Memory B cell (primary cell): ENCODE measurements around the gene CMTM1.
"Not testable (repeated sequence)": the region's sequence is repeated elsewhere in the genome, so short reads cannot be mapped to it uniquely, and the experiment has no call there.

Experiments
- ATAC-seq: fragments of 150-1000 bp; cut with Tn5 transposase; 2 replicates; pipeline ENCODE4 v1.10.0; 2021; ENCODE audit warnings: low read depth, mild to moderate bottlenecking, moderate library complexity
- DNase-seq, 2 donors: peaks; one replicate each; pipeline ENCODE4 v3.0.0; 2022; ENCODE audit warnings: low spot score in 2 of 2
- H3K27ac Mint-ChIP-seq: one replicate; pipeline ENCODE4 v1.8.0; 2022; ENCODE audit warnings: mild to moderate bottlenecking, moderate library complexity, mixed read lengths
- H3K27me3 Mint-ChIP-seq: one replicate; pipeline ENCODE4 v1.8.0; 2022; ENCODE audit warnings: mixed read lengths
- H3K36me3 Mint-ChIP-seq: one replicate; pipeline ENCODE4 v1.8.0; 2022; ENCODE audit warnings: mild to moderate bottlenecking, mixed read lengths
- H3K4me1 Mint-ChIP-seq: one replicate; pipeline ENCODE4 v1.8.0; 2022; ENCODE audit warnings: mixed read lengths
- H3K4me3 Mint-ChIP-seq: one replicate; pipeline ENCODE4 v1.8.0; 2022; ENCODE audit warnings: mild to moderate bottlenecking, moderate library complexity, mixed read lengths
- H3K9me3 Mint-ChIP-seq: one replicate; pipeline ENCODE4 v1.8.0; 2022; ENCODE audit warnings: mixed read lengths

Gene CMTM1

GRCh38 chr16:66616169-66616568 is 49.9 kb downstream of the CMTM1 start:
- no peak overlapping the region for H3K27ac Mint-ChIP-seq

GRCh38 chr16:66616592-66616991 is 50.4 kb downstream of the CMTM1 start:
- H3K27me3 Mint-ChIP-seq = peaks cover 4% of the 10 kb centered on the region
- H3K4me3 Mint-ChIP-seq = no peak overlapping the region
- H3K27ac Mint-ChIP-seq = no peak overlapping the region
- no peak for ATAC-seq
- H3K4me1 Mint-ChIP-seq = peaks cover 2% of the 10 kb centered on the region
- no peaks in the 10 kb centered on the region for H3K9me3 Mint-ChIP-seq
- no peak for DNase-seq
- H3K36me3 Mint-ChIP-seq = no peaks in the 10 kb centered on the region

More at GRCh38 chr16:66616169-66616568, 49.9 kb downstream of the CMTM1 start:
- Mint-ChIP-seq H3K9me3 (no peaks in the 10 kb centered on the region), H3K4me1 (peaks cover 2% of the 10 kb centered on the region), H3K36me3 (no peaks in the 10 kb centered on the region), H3K4me3 (no peak overlapping the region), H3K27me3 (peaks cover 3% of the 10 kb centered on the region)
- ATAC-seq = no peak
- no peak for DNase-seq

DNA sequence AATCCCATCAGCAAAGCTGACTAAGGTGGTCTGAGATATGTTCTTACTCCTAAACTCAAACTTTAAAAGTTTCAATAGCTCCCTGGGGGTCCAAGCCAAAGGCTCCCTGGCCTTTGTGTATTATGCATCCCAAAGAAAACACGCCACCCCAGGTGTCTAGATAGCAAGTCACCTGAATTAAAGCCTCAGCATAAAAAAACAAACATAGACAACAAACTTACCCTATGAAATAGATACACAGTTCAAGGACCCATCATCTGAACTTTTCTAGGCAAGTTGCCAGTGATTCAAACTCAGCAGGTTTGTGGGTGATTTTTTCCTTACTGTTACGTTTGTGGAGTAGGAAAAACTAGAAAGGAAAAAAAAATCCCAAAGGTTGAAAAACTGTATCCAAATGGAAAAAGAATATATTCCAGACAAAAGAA is 50.8 kb downstream of the CMTM1 start:
- no peaks in the 10 kb centered on the region for H3K9me3 Mint-ChIP-seq
- H3K27ac Mint-ChIP-seq = no peak overlapping the region
- no peak for DNase-seq
- H3K4me3 Mint-ChIP-seq = no peak overlapping the region
- ATAC-seq = no peak
- H3K4me1 Mint-ChIP-seq = peaks cover 2% of the 10 kb centered on the region
- H3K36me3 Mint-ChIP-seq = no peaks in the 10 kb centered on the region
- H3K27me3 Mint-ChIP-seq = peaks cover 7% of the 10 kb centered on the region

- Mint-ChIP-seq H3K36me3 (no peaks in the 10 kb centered on the region), H3K4me3 (no peak overlapping the region), H3K27ac (no peak overlapping the region), H3K9me3 (no peaks in the 10 kb centered on the region), H3K27me3 (peaks cover 7% of the 10 kb centered on the region), H3K4me1 (peaks cover 2% of the 10 kb centered on the region)
- ATAC-seq (no peak), DNase-seq (no peak)
Measured at GRCh38 chr16:66617728-66618127, 51.5 kb downstream of the CMTM1 start.

- no peak for DNase-seq
- H3K9me3 Mint-ChIP-seq = no peaks in the 10 kb centered on the region
Measured at GRCh38 chr16:66618588-66619375, 52.5 kb downstream of the CMTM1 start.

GRCh38 chr16:66619534-66620428 is 53.5 kb downstream of the CMTM1 start:
- H3K27ac Mint-ChIP-seq = no peak overlapping the region
- H3K4me3 Mint-ChIP-seq = no peak overlapping the region
- no peak for ATAC-seq
- H3K36me3 Mint-ChIP-seq = no peaks in the 10 kb centered on the region
- DNase-seq = no peak
- H3K27me3 Mint-ChIP-seq = peaks cover 14% of the 10 kb centered on the region
- H3K9me3 Mint-ChIP-seq = no peaks in the 10 kb centered on the region
- peaks cover 2% of the 10 kb centered on the region for H3K4me1 Mint-ChIP-seq

More at GRCh38 chr16:66618588-66619375, 52.5 kb downstream of the CMTM1 start:
- no peak for ATAC-seq
- H3K36me3 Mint-ChIP-seq = no peaks in the 10 kb centered on the region
- H3K4me3 Mint-ChIP-seq = no peak overlapping the region
- H3K4me1 Mint-ChIP-seq = peaks cover 2% of the 10 kb centered on the region
- H3K27ac Mint-ChIP-seq = no peak overlapping the region
- H3K27me3 Mint-ChIP-seq = peaks cover 11% of the 10 kb centered on the region

DNA sequence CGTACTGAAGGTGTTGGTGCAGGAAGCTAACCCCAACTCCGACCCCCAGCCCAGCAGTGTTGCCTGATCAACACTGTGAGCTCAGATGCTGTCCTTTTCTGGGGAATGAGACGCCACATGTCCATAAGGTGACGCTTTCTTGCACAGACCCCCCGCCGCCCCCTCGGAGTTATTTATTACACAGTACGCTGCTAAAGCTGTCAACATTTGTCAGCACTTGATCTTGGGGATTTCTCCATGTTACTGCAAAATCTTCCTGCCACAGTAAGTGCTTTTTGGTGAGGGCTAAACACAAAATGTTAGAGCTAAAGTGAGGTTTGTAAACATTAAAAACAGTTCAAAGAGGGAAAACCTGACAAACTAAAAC is 54.2 kb downstream of the CMTM1 start:
- Mint-ChIP-seq H3K9me3 (no peaks in the 10 kb centered on the region), H3K4me1 (peaks cover 2% of the 10 kb centered on the region), H3K4me3 (no peak overlapping the region), H3K27me3 (peaks cover 14% of the 10 kb centered on the region), H3K36me3 (no peaks in the 10 kb centered on the region), H3K27ac (no peak overlapping the region)
- no peak for DNase-seq
- no peak for ATAC-seq

DNA sequence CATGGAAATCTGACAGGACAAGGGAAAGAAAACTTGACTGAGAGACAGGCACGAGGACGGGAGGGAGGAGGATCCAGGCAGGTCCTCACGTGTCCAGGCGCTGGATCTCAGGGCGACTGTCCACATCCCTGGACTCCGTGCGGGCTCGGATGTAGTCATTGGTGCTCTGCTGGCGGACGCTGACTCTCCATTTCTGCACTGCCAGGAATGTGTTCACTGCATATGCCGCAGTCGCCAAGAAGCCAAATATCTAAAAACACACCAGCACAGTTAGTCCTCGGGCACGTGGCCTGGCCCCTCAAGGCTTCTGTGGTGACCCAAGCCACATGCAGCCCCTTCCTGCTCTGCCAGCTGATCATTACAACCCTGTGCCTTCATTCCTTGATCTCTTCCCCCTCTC is 55.7 kb downstream of the CMTM1 start:
- Mint-ChIP-seq H3K4me3 (no peak overlapping the region), H3K27ac (no peak overlapping the region), H3K4me1 (peaks cover 2% of the 10 kb centered on the region), H3K36me3 (no peaks in the 10 kb centered on the region), H3K9me3 (no peaks in the 10 kb centered on the region), H3K27me3 (peaks cover 14% of the 10 kb centered on the region)
- no peak for ATAC-seq
- no peak for DNase-seq

- peaks cover 13% of the 10 kb centered on the region for H3K27me3 Mint-ChIP-seq
- H3K4me3 Mint-ChIP-seq = no peak overlapping the region
- no peaks in the 10 kb centered on the region for H3K9me3 Mint-ChIP-seq
- DNase-seq (no peak), ATAC-seq (no peak)
- H3K27ac Mint-ChIP-seq = no peak overlapping the region
- peaks cover 2% of the 10 kb centered on the region for H3K4me1 Mint-ChIP-seq
- H3K36me3 Mint-ChIP-seq = no peaks in the 10 kb centered on the region
Measured at GRCh38 chr16:66622863-66623262, 56.6 kb downstream of the CMTM1 start.

- no peak for ATAC-seq
- H3K4me1 Mint-ChIP-seq = peaks cover 2% of the 10 kb centered on the region
- no peak for DNase-seq
- H3K36me3 Mint-ChIP-seq = no peaks in the 10 kb centered on the region
- no peaks in the 10 kb centered on the region for H3K9me3 Mint-ChIP-seq
- H3K27me3 Mint-ChIP-seq = peaks cover 13% of the 10 kb centered on the region
- H3K27ac Mint-ChIP-seq = no peak overlapping the region
- no peak overlapping the region for H3K4me3 Mint-ChIP-seq
Measured at GRCh38 chr16:66623755-66624154, 57.5 kb downstream of the CMTM1 start.

DNA sequence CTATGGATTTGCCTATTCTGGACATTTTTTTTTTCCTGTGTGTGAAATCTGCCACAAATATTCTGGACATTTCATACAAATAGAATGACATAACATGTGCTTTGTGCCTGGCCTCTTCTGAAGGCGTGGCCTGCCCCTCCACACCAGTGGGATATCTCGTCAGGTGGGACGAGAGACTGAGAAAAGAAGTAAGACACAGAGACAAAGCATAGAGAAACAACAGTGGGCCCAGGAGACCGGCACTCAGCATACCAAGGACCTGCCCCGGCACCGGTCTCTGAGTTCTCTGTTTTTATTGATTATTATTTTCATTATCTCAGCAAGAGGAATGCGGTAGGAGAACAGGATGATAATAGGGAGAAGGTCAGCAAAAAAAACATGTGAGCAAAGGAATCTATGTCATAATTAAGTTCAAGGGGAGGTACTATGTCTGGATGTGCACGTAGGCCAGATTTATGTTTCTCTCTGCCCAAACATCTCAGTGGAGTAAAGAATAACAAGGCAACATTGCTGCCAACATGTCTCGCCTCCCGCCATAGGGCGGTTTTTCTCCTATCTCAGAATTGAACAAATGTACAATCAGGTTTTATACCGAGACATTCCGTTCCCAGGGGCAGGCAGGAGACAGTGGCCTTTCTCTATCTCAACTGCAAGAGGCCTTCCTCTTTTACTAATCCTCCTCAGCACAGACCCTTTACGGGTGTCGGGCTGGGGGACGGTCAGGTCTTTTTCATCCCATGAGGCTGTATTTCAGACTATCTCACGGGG is 61.6 kb downstream of the CMTM1 start:
- H3K4me3 Mint-ChIP-seq, H3K36me3 Mint-ChIP-seq, H3K27ac Mint-ChIP-seq, DNase-seq, H3K4me1 Mint-ChIP-seq, H3K9me3 Mint-ChIP-seq, ATAC-seq, H3K27me3 Mint-ChIP-seq: not testable (repeated sequence)
